Activated CD8-positive, alpha-beta memory T cell treated with anti-CD3 and anti-CD28 coated beads, Interleukin-2, amount 10 ng/mL, durations not matched to agents 7 days and 5 days (primary cell): ENCODE data around the gene KLKB1. TPM values are rescaled to one million over a fixed set of nuclear protein-coding genes. Genes with fewer than 3 reads are reported as not detected.

Source experiments
- ATAC-seq: fragments of 150-1000 bp; cut with Tn5 transposase; one replicate; pipeline ENCODE4 v1.10.0; 2021; ENCODE audit warnings: moderate library complexity
- CTCF ChIA-PET: fragments of 350-600 bp; sonication (Branson Sonifier 250); formaldehyde crosslinking; loops from one replicate; lab custom pipeline; 2021; ENCODE audit warnings: antibody characterized with exemption; lab: Charles Lee
- DNase-seq: peaks from one replicate; pipeline ENCODE4 v3.0.0-alpha.2; 2020
- H3K27ac Mint-ChIP-seq: one replicate; pipeline ENCODE4 v1.8.0; 2021; ENCODE audit warnings: mild to moderate bottlenecking, mixed read lengths
- H3K27me3 Mint-ChIP-seq: one replicate; pipeline ENCODE4 v1.8.0; 2021; ENCODE audit warnings: mixed read lengths
- H3K36me3 Mint-ChIP-seq: one replicate; pipeline ENCODE4 v1.8.0; 2021; ENCODE audit warnings: mild to moderate bottlenecking, mixed read lengths
- H3K4me1 Mint-ChIP-seq: one replicate; pipeline ENCODE4 v1.8.0; 2021; ENCODE audit warnings: mixed read lengths
- H3K4me3 Mint-ChIP-seq: one replicate; pipeline ENCODE4 v1.8.0; 2021; ENCODE audit warnings: mild to moderate bottlenecking, moderate library complexity, mixed read lengths
- H3K9me3 Mint-ChIP-seq: one replicate; pipeline ENCODE4 v1.8.0; 2022; ENCODE audit warnings: low read depth, mixed read lengths
- total RNA-seq, 2 experiments: library from RNA; stranded (reverse); gene quantifications; one replicate each; pipeline ENCODE4 v1.2.3, GENCODE V29; 2021

The KLKB1 gene
- total RNA-seq, 2 experiments from 2014 or later, result 0.14 to 0.18 TPM

- H3K36me3 Mint-ChIP-seq, result peaks cover 9% of the 10 kb centered on the region
- no peaks in the 10 kb centered on the region for H3K9me3 Mint-ChIP-seq
- H3K4me3 Mint-ChIP-seq, result no peak overlapping the region
- H3K4me1 Mint-ChIP-seq, result peaks cover 4% of the 10 kb centered on the region
- ATAC-seq (no peak), DNase-seq (no peak)
- peak overlapping the region; percentile 13 for H3K27ac Mint-ChIP-seq
- H3K27me3 Mint-ChIP-seq, result no peaks in the 10 kb centered on the region
- CTCF ChIA-PET, result interaction anchor here (1.5 kb wide), 1 partner anchor 12 kb away, joined by 5 read pairs; the partner anchor contains the start of gene CYP4V2
These were observed 23.9 kb upstream of the KLKB1 start for GRCh38 chr4:186203406-186203805.

- Mint-ChIP-seq H3K27ac (no peak overlapping the region), H3K9me3 (peaks cover 4% of the 10 kb centered on the region), H3K4me3 (peak overlapping the region; percentile 8), H3K27me3 (no peaks in the 10 kb centered on the region), H3K4me1 (peaks cover 4% of the 10 kb centered on the region), H3K36me3 (peaks cover 15% of the 10 kb centered on the region)
- no peak for DNase-seq
- CTCF ChIA-PET, result interaction anchor here (1.5 kb wide), 1 partner anchor 13 kb away, joined by 5 read pairs; the partner anchor contains the start of gene CYP4V2
- ATAC-seq, result peak; percentile 63
These were observed 23.2 kb upstream of the KLKB1 start for GRCh38 chr4:186204103-186204559.

DNA sequence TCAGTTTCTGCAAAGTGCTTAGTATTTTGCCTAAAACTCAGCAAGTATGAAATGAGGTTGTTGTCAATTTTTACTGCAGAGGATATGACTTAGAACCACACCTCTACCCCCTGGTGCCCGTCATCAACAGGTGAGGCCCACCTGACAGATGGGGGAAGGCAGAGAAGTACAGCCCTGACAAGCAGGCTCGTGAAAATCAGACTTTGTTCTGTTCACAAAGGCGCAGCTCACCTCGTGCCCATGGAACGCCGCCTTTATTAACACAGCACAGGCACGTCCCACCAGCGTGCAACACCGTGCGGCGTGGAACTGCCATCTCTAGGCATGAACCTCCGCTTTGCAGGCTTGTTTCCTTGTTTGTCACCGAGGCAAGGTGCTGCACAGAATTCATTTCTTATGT is 22.6 kb upstream of the KLKB1 start:
- H3K9me3 Mint-ChIP-seq, result peaks cover 6% of the 10 kb centered on the region
- H3K27me3 Mint-ChIP-seq, result no peaks in the 10 kb centered on the region
- H3K27ac Mint-ChIP-seq, result no peak overlapping the region
- H3K4me3 Mint-ChIP-seq, result peak overlapping the region; percentile 8
- DNase-seq (no peak), ATAC-seq (no peak)
- CTCF ChIA-PET, result interaction anchor here (1.5 kb wide), 1 partner anchor 13 kb away, joined by 5 read pairs; the partner anchor contains the start of gene CYP4V2
- peaks cover 4% of the 10 kb centered on the region for H3K4me1 Mint-ChIP-seq
- peaks cover 21% of the 10 kb centered on the region for H3K36me3 Mint-ChIP-seq

- H3K4me3 Mint-ChIP-seq, result no peak overlapping the region
- H3K27me3 Mint-ChIP-seq, result no peaks in the 10 kb centered on the region
- H3K9me3 Mint-ChIP-seq, result peaks cover 6% of the 10 kb centered on the region
- CTCF ChIA-PET, result no interaction called here
- H3K4me1 Mint-ChIP-seq, result peaks cover 4% of the 10 kb centered on the region
- peaks cover 23% of the 10 kb centered on the region for H3K36me3 Mint-ChIP-seq
- H3K27ac Mint-ChIP-seq, result no peak overlapping the region
- DNase-seq, result no peak
- no peak for ATAC-seq
These were observed 22.2 kb upstream of the KLKB1 start for GRCh38 chr4:186205156-186205555.

GRCh38 chr4:186216465-186217024 is 10.8 kb upstream of the KLKB1 start:
- Mint-ChIP-seq H3K27me3 (peaks cover 2% of the 10 kb centered on the region), H3K36me3 (no peaks in the 10 kb centered on the region), H3K9me3 (no peaks in the 10 kb centered on the region), H3K27ac (no peak overlapping the region), H3K4me1 (no peaks in the 10 kb centered on the region), H3K4me3 (no peak overlapping the region)
- DNase-seq, result no peak
- no peak for ATAC-seq
- CTCF ChIA-PET, result no interaction called here

DNA sequence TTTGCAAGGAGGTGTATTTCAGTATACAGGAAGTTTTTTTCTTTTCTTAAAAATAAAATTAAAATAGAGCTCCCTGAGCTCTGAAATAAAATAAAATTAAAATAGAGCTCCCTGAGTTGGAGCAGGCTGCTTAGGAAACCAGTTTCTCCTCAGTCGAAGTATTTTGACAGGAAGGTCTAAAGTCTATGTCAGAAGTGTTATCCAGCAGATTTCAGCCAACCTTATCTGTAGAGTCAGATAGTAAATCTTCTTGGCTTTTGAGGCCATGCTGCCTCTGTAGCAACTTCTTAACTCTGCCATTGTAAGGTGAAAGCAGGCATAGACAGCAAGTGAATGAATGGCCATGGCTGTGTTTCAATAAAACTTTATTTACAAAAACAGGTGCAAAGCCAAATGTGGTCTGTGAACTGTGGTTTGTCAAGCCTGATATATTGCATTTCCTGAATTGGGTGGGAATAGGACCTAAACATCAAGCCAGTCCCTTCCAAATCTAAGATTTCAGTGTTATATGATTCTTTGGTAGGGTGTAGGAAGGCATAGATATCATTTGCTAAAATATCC is 9.5 kb upstream of the KLKB1 start:
- no peak overlapping the region for H3K4me3 Mint-ChIP-seq
- no peaks in the 10 kb centered on the region for H3K4me1 Mint-ChIP-seq
- H3K9me3 Mint-ChIP-seq, result no peaks in the 10 kb centered on the region
- CTCF ChIA-PET, result no interaction called here
- ATAC-seq (no peak), DNase-seq (no peak)
- peaks cover 5% of the 10 kb centered on the region for H3K27me3 Mint-ChIP-seq
- no peak overlapping the region for H3K27ac Mint-ChIP-seq
- H3K36me3 Mint-ChIP-seq, result no peaks in the 10 kb centered on the region

GRCh38 chr4:186221624-186222023 is 5.7 kb upstream of the KLKB1 start:
- Mint-ChIP-seq H3K4me1 (no peaks in the 10 kb centered on the region), H3K4me3 (no peak overlapping the region), H3K27me3 (peaks cover 3% of the 10 kb centered on the region), H3K27ac (no peak overlapping the region), H3K36me3 (peaks cover 6% of the 10 kb centered on the region), H3K9me3 (peaks cover 6% of the 10 kb centered on the region)
- CTCF ChIA-PET, result no interaction called here
- ATAC-seq (no peak), DNase-seq (no peak)

DNA sequence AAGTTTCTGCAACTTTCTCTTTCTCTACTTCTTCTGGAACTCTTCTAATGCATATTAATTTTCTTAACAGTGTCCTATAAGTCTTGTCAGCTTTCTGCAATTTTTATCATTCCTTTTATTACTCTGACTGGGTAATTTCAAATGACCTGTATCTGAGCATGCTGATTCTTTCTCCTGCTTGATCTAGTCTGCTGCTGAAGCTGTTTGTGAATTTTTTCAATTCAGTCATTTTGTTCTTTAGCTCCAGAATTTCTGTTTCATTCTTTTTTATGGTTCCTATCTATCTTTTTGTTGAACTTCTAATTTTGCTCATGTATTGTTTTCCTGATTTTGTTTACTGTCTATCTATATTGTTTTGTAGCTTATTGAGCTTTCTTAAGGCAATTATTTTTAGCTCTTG is 1.5 kb upstream of the KLKB1 start:
- H3K27ac Mint-ChIP-seq, result no peak overlapping the region
- ATAC-seq (no peak), DNase-seq (no peak)
- H3K36me3 Mint-ChIP-seq, result peaks cover 6% of the 10 kb centered on the region
- H3K4me1 Mint-ChIP-seq, result no peaks in the 10 kb centered on the region
- H3K4me3 Mint-ChIP-seq, result no peak overlapping the region
- peaks cover 3% of the 10 kb centered on the region for H3K27me3 Mint-ChIP-seq
- peaks cover 6% of the 10 kb centered on the region for H3K9me3 Mint-ChIP-seq
- CTCF ChIA-PET, result interaction anchor here (0.7 kb wide), 1 partner anchor 12 kb away, joined by 3 read pairs; no protein-coding TSS in a partner anchor

GRCh38 chr4:186226521-186227189 is 652 bp upstream of the KLKB1 start:
- CTCF ChIA-PET, result no interaction called here
- H3K27ac Mint-ChIP-seq, result no peak overlapping the region
- peaks cover 6% of the 10 kb centered on the region for H3K9me3 Mint-ChIP-seq
- ATAC-seq (no peak), DNase-seq (no peak)
- H3K36me3 Mint-ChIP-seq, result peaks cover 6% of the 10 kb centered on the region
- no peak overlapping the region for H3K4me3 Mint-ChIP-seq
- no peaks in the 10 kb centered on the region for H3K4me1 Mint-ChIP-seq
- peaks cover 3% of the 10 kb centered on the region for H3K27me3 Mint-ChIP-seq

- CTCF ChIA-PET, result no interaction called here
- Mint-ChIP-seq H3K4me3 (no peak overlapping the region), H3K27ac (no peak overlapping the region), H3K9me3 (peaks cover 6% of the 10 kb centered on the region), H3K36me3 (peaks cover 6% of the 10 kb centered on the region), H3K27me3 (no peaks in the 10 kb centered on the region), H3K4me1 (no peaks in the 10 kb centered on the region)
- DNase-seq (no peak), ATAC-seq (no peak)
These were observed 622 bp downstream of the KLKB1 start for GRCh38 chr4:186227744-186228513.

DNA sequence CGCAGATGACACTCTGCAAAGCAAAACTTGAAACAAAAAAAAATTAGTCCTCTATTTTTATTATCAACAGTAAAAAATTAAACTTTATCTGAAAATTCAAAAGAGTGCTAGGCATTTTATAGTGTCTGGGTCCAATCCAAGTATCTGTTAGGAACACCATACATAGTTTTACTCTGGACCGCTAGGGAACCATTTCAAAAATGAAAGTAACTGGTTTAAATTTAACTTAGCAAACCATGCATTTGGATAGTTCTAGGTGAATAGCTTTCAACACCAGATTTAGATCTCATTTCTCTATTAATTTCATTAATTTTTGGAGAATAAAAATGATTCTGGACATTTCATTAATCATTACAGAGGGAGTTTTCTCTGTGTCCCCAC is 1.2 kb downstream of the KLKB1 start:
- no peak overlapping the region for H3K4me3 Mint-ChIP-seq
- H3K27me3 Mint-ChIP-seq, result no peaks in the 10 kb centered on the region
- peaks cover 6% of the 10 kb centered on the region for H3K9me3 Mint-ChIP-seq
- CTCF ChIA-PET, result no interaction called here
- no peaks in the 10 kb centered on the region for H3K4me1 Mint-ChIP-seq
- DNase-seq, result no peak
- no peak for ATAC-seq
- peaks cover 6% of the 10 kb centered on the region for H3K36me3 Mint-ChIP-seq
- no peak overlapping the region for H3K27ac Mint-ChIP-seq

GRCh38 chr4:186234367-186234766 is 7.1 kb downstream of the KLKB1 start:
- Mint-ChIP-seq H3K27me3 (no peaks in the 10 kb centered on the region), H3K27ac (no peak overlapping the region), H3K36me3 (no peaks in the 10 kb centered on the region), H3K4me1 (no peaks in the 10 kb centered on the region), H3K4me3 (no peak overlapping the region), H3K9me3 (no peaks in the 10 kb centered on the region)
- no peak for ATAC-seq
- no peak for DNase-seq
- CTCF ChIA-PET, result no interaction called here

- Mint-ChIP-seq H3K36me3 (no peaks in the 10 kb centered on the region), H3K9me3 (no peaks in the 10 kb centered on the region), H3K27ac (no peak overlapping the region), H3K27me3 (no peaks in the 10 kb centered on the region), H3K4me1 (no peaks in the 10 kb centered on the region), H3K4me3 (no peak overlapping the region)
- CTCF ChIA-PET, result no interaction called here
- DNase-seq (no peak), ATAC-seq (no peak)
These were observed 8.8 kb downstream of the KLKB1 start for GRCh38 chr4:186236126-186236525.
